ENCODE measurements around the gene QRICH2. TPM values are rescaled to one million over a fixed set of nuclear protein-coding genes. Genes with fewer than 3 reads are reported as not detected.

Gene QRICH2
- total RNA-seq = 16.0 and 18.5 TPM in 2 replicates
- long read RNA-seq, partial matches to known transcripts = 2 of 5 reads
- long read RNA-seq, other reads (novel, unspliced or antisense) = 3 of 5 reads

- Mint-ChIP-seq H3K27ac (no peak within 1 kb of the TSS), H3K4me1 (ENCODE audit: low read depth) (no peaks in the 10 kb centered on the region), H3K4me3 (ENCODE audit: low read depth) (no peak within 1 kb of the TSS), H3K9me3 (ENCODE audit: low read depth) (no peaks in the 10 kb centered on the region), H3K36me3 (ENCODE audit: insufficient read depth) (peaks cover 22% of the 10 kb centered on the region), H3K27me3 (no peaks in the 10 kb centered on the region)
- TF ChIP-seq CTCF (IDR thresholded peaks at IDR 0.05; ENCODE audit: unreplicated experiment) = no peak
- no peak for DNase-seq (ENCODE audit: low spot score, unreplicated experiment)
Measured at GRCh38 chr17:76307966-76308338, at the start of gene QRICH2. Gene QRICH2 (minus strand): TSS chr17:76308276. CDS start chr17:76307998, 278 bp downstream.

- no peak overlapping the region for H3K27ac Mint-ChIP-seq
- TF ChIP-seq CTCF (IDR thresholded peaks at IDR 0.05; ENCODE audit: unreplicated experiment) = no peak
- no peak overlapping the region for H3K4me3 Mint-ChIP-seq (ENCODE audit: low read depth)
- peaks cover 8% of the 10 kb centered on the region for H3K4me1 Mint-ChIP-seq (ENCODE audit: low read depth)
- H3K27me3 Mint-ChIP-seq = peaks cover 4% of the 10 kb centered on the region
- H3K9me3 Mint-ChIP-seq (ENCODE audit: low read depth) = no peaks in the 10 kb centered on the region
- H3K36me3 Mint-ChIP-seq (ENCODE audit: insufficient read depth) = no peaks in the 10 kb centered on the region
- no peak for DNase-seq (ENCODE audit: low spot score, unreplicated experiment)
Measured at GRCh38 chr17:76357597-76358158, 49.6 kb upstream of the QRICH2 start.

- Mint-ChIP-seq H3K36me3 (ENCODE audit: insufficient read depth) (no peaks in the 10 kb centered on the region), H3K4me1 (ENCODE audit: low read depth) (peaks cover 12% of the 10 kb centered on the region), H3K27me3 (no peaks in the 10 kb centered on the region), H3K27ac (no peak overlapping the region), H3K9me3 (ENCODE audit: low read depth) (no peaks in the 10 kb centered on the region), H3K4me3 (ENCODE audit: low read depth) (peak overlapping the region; percentile 37)
- DNase-seq (ENCODE audit: low spot score, unreplicated experiment) = no peak
- no peak for TF ChIP-seq CTCF (IDR thresholded peaks at IDR 0.05; ENCODE audit: unreplicated experiment)
Measured at GRCh38 chr17:76356803-76357456, 48.9 kb upstream of the QRICH2 start.

GRCh38 chr17:76354747-76355310 is 46.8 kb upstream of the QRICH2 start:
- TF ChIP-seq CTCF (IDR thresholded peaks at IDR 0.05; ENCODE audit: unreplicated experiment) = no peak
- Mint-ChIP-seq H3K4me3 (ENCODE audit: low read depth) (peak overlapping the region; percentile 95), H3K4me1 (ENCODE audit: low read depth) (peaks cover 18% of the 10 kb centered on the region), H3K27ac (peak overlapping the region; percentile 63), H3K27me3 (no peaks in the 10 kb centered on the region), H3K36me3 (ENCODE audit: insufficient read depth) (peaks cover 3% of the 10 kb centered on the region), H3K9me3 (ENCODE audit: low read depth) (no peaks in the 10 kb centered on the region)
- no peak for DNase-seq (ENCODE audit: low spot score, unreplicated experiment)

- Mint-ChIP-seq H3K9me3 (ENCODE audit: low read depth) (no peaks in the 10 kb centered on the region), H3K36me3 (ENCODE audit: insufficient read depth) (peaks cover 3% of the 10 kb centered on the region), H3K27me3 (no peaks in the 10 kb centered on the region), H3K27ac (peak overlapping the region; percentile 99), H3K4me1 (ENCODE audit: low read depth) (peaks cover 18% of the 10 kb centered on the region), H3K4me3 (ENCODE audit: low read depth) (peak overlapping the region; percentile 95)
- TF ChIP-seq CTCF (IDR thresholded peaks at IDR 0.05; ENCODE audit: unreplicated experiment) = no peak
- DNase-seq (ENCODE audit: low spot score, unreplicated experiment) = no peak
Measured at GRCh38 chr17:76354317-76354729, 46.2 kb upstream of the QRICH2 start.
